Endodermal cell (in vitro differentiated cells): ENCODE measurements around the gene ASF1A. TPM values are rescaled to one million over a fixed set of nuclear protein-coding genes. Genes with fewer than 3 reads are reported as not detected.

Source experiments
- DNase-seq: peaks from one replicate; pipeline ENCODE4 v3.0.0-alpha.2; 2017
- H3K27ac ChIP-seq: 2 replicates; pipeline ENCODE4 v1.5.1; 2013; ENCODE audit warnings: mild to moderate bottlenecking, low read depth, low read length, moderate library complexity
- H3K27me3 ChIP-seq: 2 replicates; pipeline ENCODE4 v1.6.1; 2013; ENCODE audit warnings: mild to moderate bottlenecking, low read length, moderate library complexity; ENCODE audit not compliant: insufficient read depth, control insufficient read depth, poor library complexity, severe bottlenecking
- H3K36me3 ChIP-seq: 2 replicates; pipeline ENCODE4 v1.7.0; 2013; ENCODE audit warnings: mild to moderate bottlenecking, low read length, moderate library complexity; ENCODE audit not compliant: control insufficient read depth, insufficient read depth
- H3K4me1 ChIP-seq: one replicate; pipeline ENCODE4 v1.7.0; 2013; ENCODE audit warnings: low read length; ENCODE audit not compliant: control insufficient read depth, insufficient read depth
- H3K4me3 ChIP-seq: 2 replicates; pipeline ENCODE4 v1.5.1; 2013; ENCODE audit warnings: mild to moderate bottlenecking, low read length, moderate library complexity
- H3K9ac ChIP-seq: 2 replicates; pipeline ENCODE4 v1.6.1; 2013; ENCODE audit warnings: mild to moderate bottlenecking, low read length, moderate library complexity; ENCODE audit not compliant: poor library complexity, severe bottlenecking; ENCODE audit errors: extremely low read depth
- H3K9me3 ChIP-seq: 2 replicates; pipeline ENCODE4 v1.6.1; 2013; ENCODE audit warnings: mild to moderate bottlenecking, low read length, moderate library complexity; ENCODE audit not compliant: control insufficient read depth
- H3K27ac Mint-ChIP-seq: 2 replicates; pipeline ENCODE4 v1.8.0; 2020; ENCODE audit warnings: mixed read lengths
- H3K27me3 Mint-ChIP-seq: 2 replicates; pipeline ENCODE4 v1.8.0; 2021; ENCODE audit warnings: mild to moderate bottlenecking, mixed read lengths; ENCODE audit not compliant: insufficient read depth
- H3K36me3 Mint-ChIP-seq: 2 replicates; pipeline ENCODE4 v1.8.0; 2020; ENCODE audit warnings: low read depth, mixed read lengths
- H3K4me1 Mint-ChIP-seq: 2 replicates; pipeline ENCODE4 v1.8.0; 2020; ENCODE audit warnings: mixed read lengths
- H3K4me3 Mint-ChIP-seq: 2 replicates; pipeline ENCODE4 v1.8.0; 2020; ENCODE audit warnings: mild to moderate bottlenecking, moderate library complexity, mixed read lengths
- H3K9me3 Mint-ChIP-seq: 2 replicates; pipeline ENCODE4 v1.8.0; 2020; ENCODE audit warnings: mild to moderate bottlenecking, mixed read lengths
- CTCF ChIP-seq: fragments of 200-600 bp; sonication (generic); conservative IDR thresholded peaks from 2 replicates; pipeline ENCODE4 v1.5.0; 2021; ENCODE audit warnings: antibody characterized with exemption, mild to moderate bottlenecking
- whole genome bisulfite sequencing, 2 experiments: methylation state at CpG; one replicate each; pipeline versions ENCODE4 v1.1.5 to v1.1.7; 2013; ENCODE audit warnings: missing lambda C conversion rate in 2 of 2, mixed read lengths in 1 of 2; ENCODE audit not compliant: insufficient coverage in 1 of 2, insufficient read length in 1 of 2; 5-methylcytosine and 5-hydroxymethylcytosine counted together
- total RNA-seq, 2 donors: library from RNA; stranded (reverse); fragmentation: NEBNext Ultra II Directional in 1 of 2; extraction: Animal tissue kit (Norgen Biotek cat#: 25700) in 1 of 2; gene quantifications; 2 replicates in 1 of 2; 3 replicates in 1 of 2; pipeline ENCODE4 v1.2.1, GENCODE V29; 2021

The ASF1A gene
- total RNA-seq, 2 donors from 2014 or later = 44.5 to 54.9 TPM

DNA sequence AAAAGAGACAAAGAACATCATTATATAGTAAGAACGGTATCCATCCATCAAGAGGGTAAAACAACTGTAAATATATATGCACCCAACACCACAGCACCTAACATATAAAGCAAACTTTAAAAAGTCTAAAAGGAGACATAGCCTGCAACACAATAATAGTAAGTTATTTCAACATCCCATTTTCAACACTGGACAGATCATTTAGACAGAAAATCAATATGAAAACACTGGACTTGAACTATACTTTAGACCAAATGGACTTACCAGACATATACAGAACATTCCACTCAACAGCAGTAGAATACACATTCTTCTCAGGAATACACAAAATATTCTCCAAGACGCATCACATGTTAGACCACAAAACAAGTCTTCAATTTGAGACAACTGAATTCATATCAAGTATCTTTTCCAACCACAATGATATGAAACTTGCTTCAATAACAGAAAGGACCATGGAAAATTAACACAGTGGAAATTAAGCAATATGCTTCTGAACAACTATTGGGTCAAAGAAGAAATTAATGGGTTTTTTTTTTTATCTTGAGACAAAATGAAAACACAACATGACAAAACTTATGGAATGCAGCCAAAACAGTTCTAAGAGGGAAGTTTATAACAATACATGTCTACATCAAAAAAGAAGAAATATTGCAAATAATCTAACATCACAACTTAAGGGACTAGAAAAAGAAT, 23.9 kb upstream of the ASF1A start:
- Mint-ChIP-seq H3K4me1 (peaks cover 4% of the 10 kb centered on the region), H3K4me3 (no peak overlapping the region), H3K36me3 (peaks cover 33% of the 10 kb centered on the region), H3K27me3 (no peaks in the 10 kb centered on the region), H3K9me3 (peaks cover 33% of the 10 kb centered on the region), H3K27ac (no peak overlapping the region)
- Histone ChIP-seq H3K27ac (no peak overlapping the region), H3K27me3 (no peaks in the 10 kb centered on the region), H3K36me3 (no peaks in the 10 kb centered on the region), H3K4me3 (no peak overlapping the region), H3K9me3 (peaks cover 19% of the 10 kb centered on the region), H3K4me1 (no peaks in the 10 kb centered on the region), H3K9ac (no peak overlapping the region)
- no peak for DNase-seq
- 95 to 100% methylated on average over 1 to 2 of the region's 2 CpGs for WGBS, 2 experiments
- TF ChIP-seq CTCF = no peak

DNA sequence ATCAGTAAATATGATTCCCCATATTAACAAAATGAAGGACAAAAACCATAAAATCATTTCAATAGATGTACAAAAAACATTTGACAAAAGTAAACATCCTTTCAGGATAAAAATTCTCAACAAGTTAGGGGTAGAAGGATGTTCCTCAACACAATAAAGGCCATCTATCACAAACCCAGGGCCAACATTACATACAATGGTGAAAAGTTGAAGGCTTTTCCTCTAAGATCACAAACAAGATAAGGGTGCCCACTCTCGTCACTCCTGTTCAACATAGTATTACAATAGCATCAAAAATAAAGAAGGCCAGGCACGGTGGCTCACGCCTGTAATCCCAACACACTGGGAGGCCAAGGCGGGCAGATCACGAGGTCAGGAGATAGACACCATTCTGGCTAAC, 22.6 kb upstream of the ASF1A start:
- DNase-seq = no peak
- H3K27ac ChIP-seq = no peak overlapping the region
- H3K9ac ChIP-seq = no peak overlapping the region
- TF ChIP-seq CTCF = no peak
- WGBS, 2 experiments = 89 to 92% methylated on average over 4 to 5 of the region's 5 CpGs
- H3K27me3 ChIP-seq = no peaks in the 10 kb centered on the region
- Mint-ChIP-seq H3K9me3 (peaks cover 32% of the 10 kb centered on the region), H3K36me3 (peaks cover 35% of the 10 kb centered on the region), H3K27ac (no peak overlapping the region), H3K4me1 (peaks cover 4% of the 10 kb centered on the region), H3K4me3 (no peak overlapping the region), H3K27me3 (no peaks in the 10 kb centered on the region)
- no peaks in the 10 kb centered on the region for H3K36me3 ChIP-seq
- H3K4me1 ChIP-seq = no peaks in the 10 kb centered on the region
- H3K4me3 ChIP-seq = no peak overlapping the region
- peaks cover 19% of the 10 kb centered on the region for H3K9me3 ChIP-seq

GRCh38 chr6:118872318-118872717, 21.6 kb upstream of the ASF1A start:
- H3K36me3 Mint-ChIP-seq = peaks cover 35% of the 10 kb centered on the region
- TF ChIP-seq CTCF = no peak
- Histone ChIP-seq H3K9ac (no peak overlapping the region), H3K27me3 (no peaks in the 10 kb centered on the region), H3K27ac (no peak overlapping the region), H3K4me3 (no peak overlapping the region), H3K4me1 (peaks cover 6% of the 10 kb centered on the region), H3K36me3 (no peaks in the 10 kb centered on the region), H3K9me3 (peaks cover 9% of the 10 kb centered on the region)
- H3K4me1 Mint-ChIP-seq = peaks cover 12% of the 10 kb centered on the region
- no peak for DNase-seq
- H3K9me3 Mint-ChIP-seq = peaks cover 29% of the 10 kb centered on the region
- no peak overlapping the region for H3K27ac Mint-ChIP-seq
- H3K27me3 Mint-ChIP-seq = no peaks in the 10 kb centered on the region
- H3K4me3 Mint-ChIP-seq = no peak overlapping the region
